Medulla oblongata (tissue), 1 donor: ENCODE data around the gene MKI67.
A peak's percentile ranks its signal among the peaks of the same experiment; 100 is the strongest.

Source experiments
- DNase-seq: peaks from one replicate; pipeline ENCODE4 v3.0.0-alpha.2; 2015; ENCODE audit errors: extremely low spot score

Gene MKI67

DNA sequence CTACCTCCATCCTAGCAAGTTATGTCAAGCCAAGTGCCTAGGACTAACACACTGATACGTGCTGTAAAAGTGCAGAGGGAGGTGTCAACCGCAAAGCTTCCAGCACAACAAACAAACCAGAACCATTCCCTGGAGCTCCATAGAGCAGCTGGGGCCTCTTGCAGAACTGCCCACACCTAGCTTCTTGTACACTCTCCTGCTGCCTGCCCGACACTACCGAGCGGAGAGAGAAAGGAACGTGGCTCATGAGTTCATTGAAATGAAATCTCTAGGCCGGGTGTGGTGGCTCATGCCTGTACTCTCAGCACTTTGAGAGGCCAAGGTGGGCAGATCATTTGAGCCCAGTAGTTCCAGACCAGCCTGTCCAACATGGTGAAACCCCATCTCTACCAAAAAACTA, 73.5 kb downstream of the MKI67 start:
- no peak for DNase-seq

GRCh38 chr10:128051548-128051947, 74.7 kb downstream of the MKI67 start:
- DNase-seq, result peak; percentile 54

- peak; percentile 75 for DNase-seq
Observed at GRCh38 chr10:128050936-128051335, 75.3 kb downstream of the MKI67 start.

DNA sequence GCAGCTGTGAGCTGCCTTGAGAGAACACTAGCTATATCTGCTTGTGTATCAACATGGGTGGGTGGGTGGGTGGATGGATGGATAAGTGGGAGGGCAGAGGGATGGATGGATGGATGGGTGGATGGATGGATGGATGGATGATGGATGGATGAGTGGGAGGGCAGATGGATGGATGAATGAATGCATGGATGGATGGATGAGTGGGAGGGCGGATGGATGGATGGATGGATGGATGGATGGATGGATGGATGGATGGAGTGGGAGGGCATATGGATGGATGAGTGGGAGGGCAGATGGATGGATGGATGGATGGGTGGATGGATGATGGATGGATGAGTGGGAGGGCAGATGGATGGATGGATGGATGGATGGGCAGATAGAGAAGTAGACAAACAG, 76.1 kb downstream of the MKI67 start:
- DNase-seq, result no peak

GRCh38 chr10:128049226-128050120, 76.8 kb downstream of the MKI67 start:
- DNase-seq, result no peak

DNA sequence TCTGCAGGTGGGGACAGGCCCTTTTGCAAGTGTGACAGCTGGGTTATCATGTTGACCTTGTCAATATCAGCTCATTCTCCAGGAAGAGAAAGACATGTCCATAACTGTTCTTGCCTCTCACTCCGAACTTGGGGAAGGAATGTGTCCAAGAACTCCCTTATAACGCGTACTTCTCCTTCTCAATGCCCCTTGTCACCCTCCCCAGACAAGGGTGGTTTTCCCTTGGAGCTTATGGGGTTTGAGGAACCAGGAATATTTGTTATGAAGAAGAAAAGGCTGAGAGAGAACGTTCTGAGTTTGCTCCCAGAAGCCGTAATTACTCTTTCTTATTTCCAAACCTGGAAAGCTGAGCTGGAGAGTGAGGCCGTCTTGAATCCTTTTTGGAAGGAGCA, 77.4 kb downstream of the MKI67 start:
- DNase-seq, result no peak

- peak; percentile 73 for DNase-seq
Observed at GRCh38 chr10:128047991-128048818, 78.0 kb downstream of the MKI67 start.

DNA sequence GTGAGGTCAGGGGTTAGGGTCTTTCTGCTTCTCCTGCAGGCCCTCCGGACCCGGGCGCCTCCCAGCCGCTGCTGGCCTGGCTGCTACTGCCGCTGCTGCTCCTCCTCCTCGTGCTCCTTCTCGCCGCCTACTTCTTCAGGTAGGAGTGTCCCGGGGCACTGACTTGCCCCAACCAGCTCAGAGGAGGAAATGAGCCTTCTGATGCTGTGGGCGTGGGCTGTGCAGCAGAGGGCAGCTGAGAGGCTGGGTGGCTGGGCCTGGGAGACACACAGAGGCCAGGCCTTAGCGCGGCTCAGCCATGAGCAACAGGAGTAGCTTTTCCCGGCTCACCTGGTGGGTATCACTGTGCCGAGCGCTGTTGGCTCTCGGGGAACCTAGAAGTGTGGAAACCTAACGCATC, 78.9 kb downstream of the MKI67 start:
- DNase-seq, result peak; percentile 81

DNA sequence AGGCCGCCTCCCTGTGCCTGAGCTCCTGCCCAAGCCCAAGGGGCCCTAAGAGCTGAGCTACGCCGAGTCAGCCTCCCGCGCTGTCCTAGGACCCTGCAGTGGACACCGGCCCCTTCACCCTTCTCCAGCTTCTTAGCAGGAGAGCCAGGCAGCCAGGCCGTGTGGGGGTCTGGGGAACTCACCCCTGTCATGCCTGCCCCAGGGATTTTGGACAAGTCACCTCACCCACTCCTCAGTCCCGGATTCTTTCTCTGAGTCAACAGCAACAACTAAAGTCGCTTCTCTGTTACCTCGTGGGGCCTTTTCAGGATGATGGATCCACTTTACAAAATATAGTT, 79.3 kb downstream of the MKI67 start:
- DNase-seq, result no peak
